Neural progenitor cell (in vitro differentiated cells): ENCODE measurements around the gene G6PD. TPM values are rescaled to one million over a fixed set of nuclear protein-coding genes. Genes with fewer than 3 reads are reported as not detected.

ENCODE experiments used
- DNase-seq: peaks from one replicate; pipeline ENCODE4 v3.0.0-alpha.2; 2016; ENCODE audit warnings: low spot score
- H2AFZ ChIP-seq: fragments of 200-600 bp; sonication (generic); replicated peaks from 2 replicates; pipeline ENCODE4 v1.6.1; 2016; ENCODE audit warnings: antibody characterized with exemption
- H3F3A ChIP-seq: fragments of 200-600 bp; sonication (generic); 2 replicates; pipeline ENCODE4 v1.6.1; 2016; ENCODE audit warnings: antibody characterized with exemption, low read depth
- H3K27ac ChIP-seq: fragments of 200-600 bp; sonication (generic); 2 replicates; pipeline ENCODE4 v1.5.1; 2016; ENCODE audit warnings: mild to moderate bottlenecking
- H3K27me3 ChIP-seq: fragments of 200-600 bp; sonication (generic); 2 replicates; pipeline ENCODE4 v1.6.1; 2016; ENCODE audit warnings: mild to moderate bottlenecking, moderate library complexity
- H3K36me3 ChIP-seq: fragments of 200-600 bp; sonication (generic); 2 replicates; pipeline ENCODE4 v1.5.1; 2016
- H3K4me1 ChIP-seq: fragments of 200-600 bp; sonication (generic); 2 replicates; pipeline ENCODE4 v1.6.1; 2016; ENCODE audit warnings: mixed run types
- H3K4me2 ChIP-seq: fragments of 200-600 bp; sonication (generic); 2 replicates; pipeline ENCODE4 v1.6.1; 2016
- H3K4me3 ChIP-seq: fragments of 200-600 bp; sonication (generic); 2 replicates; pipeline ENCODE4 v1.5.1; 2016
- H3K79me2 ChIP-seq: fragments of 200-600 bp; sonication (generic); 2 replicates; pipeline ENCODE4 v1.6.1; 2016; ENCODE audit warnings: low read depth
- H3K9ac ChIP-seq: fragments of 200-600 bp; sonication (generic); 2 replicates; pipeline ENCODE4 v1.6.1; 2016
- H3K9me3 ChIP-seq: fragments of 200-600 bp; sonication (generic); 2 replicates; pipeline ENCODE4 v1.5.1; 2016; ENCODE audit warnings: low read depth
- H4K20me1 ChIP-seq: fragments of 200-600 bp; sonication (generic); 2 replicates; pipeline ENCODE4 v1.6.1; 2016; ENCODE audit warnings: low read depth
- H3K27ac Mint-ChIP-seq: 3 replicates; pipeline ENCODE4 v1.8.0; 2021; ENCODE audit warnings: mixed read lengths
- H3K27me3 Mint-ChIP-seq: 2 replicates; pipeline ENCODE4 v1.8.0; 2022; ENCODE audit warnings: low read depth, mild to moderate bottlenecking, inconsistent platforms, moderate library complexity, mixed read lengths; ENCODE audit not compliant: insufficient read depth
- H3K36me3 Mint-ChIP-seq: 3 replicates; pipeline ENCODE4 v1.8.0; 2021; ENCODE audit warnings: mixed read lengths
- H3K4me1 Mint-ChIP-seq: 3 replicates; pipeline ENCODE4 v1.8.0; 2021; ENCODE audit warnings: mixed read lengths
- H3K4me3 Mint-ChIP-seq: 3 replicates; pipeline ENCODE4 v1.8.0; 2021; ENCODE audit warnings: mild to moderate bottlenecking, moderate library complexity, mixed read lengths
- H3K9me3 Mint-ChIP-seq: 3 replicates; pipeline ENCODE4 v1.8.0; 2020; ENCODE audit warnings: mixed read lengths
- CTCF ChIP-seq: fragments of 200-600 bp; sonication (generic); IDR thresholded peaks from 2 replicates; pipeline ENCODE4 v1.5.1; 2017; ENCODE audit warnings: antibody characterized with exemption, mild to moderate bottlenecking
- EZH2 ChIP-seq: fragments of 200-600 bp; sonication (generic); IDR thresholded peaks from 2 replicates; pipeline ENCODE4 v1.6.1; 2017; ENCODE audit warnings: antibody characterized with exemption, mild to moderate bottlenecking, moderate library complexity
- EZH2phosphoT487 ChIP-seq: fragments of 200-600 bp; sonication (generic); IDR thresholded peaks from 2 replicates; pipeline ENCODE4 v1.6.1; 2017; ENCODE audit warnings: antibody characterized with exemption
- total RNA-seq: library from RNA; depleted of rRNA; stranded (reverse); fragments of >200 nt; gene quantifications from 2 replicates; pipeline ENCODE4 v1.2.3, GENCODE V29; 2015; ENCODE audit warnings: low replicate concordance

The G6PD gene
- 21.6 and 44.6 TPM in 2 replicates for total RNA-seq

- no peak for TF ChIP-seq EZH2phosphoT487
- no peak for TF ChIP-seq EZH2
- no peak for TF ChIP-seq CTCF
- peak within 1 kb of the TSS; percentile 68 for H3K4me3 ChIP-seq
- no peaks in the 10 kb centered on the region for H3F3A ChIP-seq
- Mint-ChIP-seq H3K9me3 (peaks cover 25% of the 10 kb centered on the region), H3K4me3 (peak within 1 kb of the TSS; percentile 91), H3K27ac (no peak within 1 kb of the TSS), H3K4me1 (peaks cover 12% of the 10 kb centered on the region), H3K36me3 (peaks cover 7% of the 10 kb centered on the region), H3K27me3 (peaks cover 7% of the 10 kb centered on the region)
- no peaks in the 10 kb centered on the region for H4K20me1 ChIP-seq
- H3K27me3 ChIP-seq, result no peaks in the 10 kb centered on the region
- H3K9me3 ChIP-seq, result no peaks in the 10 kb centered on the region
- peaks cover 34% of the 10 kb centered on the region for H3K79me2 ChIP-seq
- H3K9ac ChIP-seq, result peak within 1 kb of the TSS; percentile 66
- H3K27ac ChIP-seq, result peak within 1 kb of the TSS; percentile 90
- peak; percentile 87 for DNase-seq
- no peak within 1 kb of the TSS for H2AFZ ChIP-seq
- peak within 1 kb of the TSS; percentile 83 for H3K4me2 ChIP-seq
- no peaks in the 10 kb centered on the region for H3K36me3 ChIP-seq
- no peaks in the 10 kb centered on the region for H3K4me1 ChIP-seq
Observed at GRCh38 chrX:154546354-154547244, at the start of gene G6PD. Gene G6PD (minus strand): TSS chrX:154546846. CDS start chrX:154546155, 691 bp downstream.

- no peak overlapping the region for H3K4me3 Mint-ChIP-seq
- no peak overlapping the region for H3K4me2 ChIP-seq
- no peaks in the 10 kb centered on the region for H3K36me3 ChIP-seq
- no peaks in the 10 kb centered on the region for H3K36me3 Mint-ChIP-seq
- peaks cover 43% of the 10 kb centered on the region for H3K9me3 Mint-ChIP-seq
- no peaks in the 10 kb centered on the region for H3K27me3 ChIP-seq
- no peaks in the 10 kb centered on the region for H3K79me2 ChIP-seq
- no peak overlapping the region for H3K27ac Mint-ChIP-seq
- H3K4me3 ChIP-seq, result no peak overlapping the region
- peaks cover 8% of the 10 kb centered on the region for H3K4me1 Mint-ChIP-seq
- no peak overlapping the region for H2AFZ ChIP-seq
- no peak overlapping the region for H3K9ac ChIP-seq
- no peaks in the 10 kb centered on the region for H3K9me3 ChIP-seq
- no peak overlapping the region for H3K27ac ChIP-seq
- peaks cover 11% of the 10 kb centered on the region for H3K27me3 Mint-ChIP-seq
- DNase-seq, result no peak
- H3K4me1 ChIP-seq, result no peaks in the 10 kb centered on the region
- H4K20me1 ChIP-seq, result no peaks in the 10 kb centered on the region
- TF ChIP-seq EZH2phosphoT487, result no peak
- no peak for TF ChIP-seq CTCF
- no peak for TF ChIP-seq EZH2
- no peaks in the 10 kb centered on the region for H3F3A ChIP-seq
Observed at GRCh38 chrX:154595559-154596249, 49.1 kb upstream of the G6PD start.

GRCh38 chrX:154594491-154594890 is 47.8 kb upstream of the G6PD start:
- TF ChIP-seq CTCF (no peak), EZH2 (no peak), EZH2phosphoT487 (no peak)
- H3K4me3 ChIP-seq, result no peak overlapping the region
- Mint-ChIP-seq H3K4me1 (peaks cover 8% of the 10 kb centered on the region), H3K9me3 (peaks cover 40% of the 10 kb centered on the region), H3K27ac (no peak overlapping the region), H3K36me3 (no peaks in the 10 kb centered on the region), H3K27me3 (peaks cover 11% of the 10 kb centered on the region), H3K4me3 (no peak overlapping the region)
- H3K9ac ChIP-seq, result no peak overlapping the region
- no peak overlapping the region for H2AFZ ChIP-seq
- H3K4me2 ChIP-seq, result no peak overlapping the region
- no peaks in the 10 kb centered on the region for H4K20me1 ChIP-seq
- H3K27ac ChIP-seq, result no peak overlapping the region
- H3K79me2 ChIP-seq, result no peaks in the 10 kb centered on the region
- DNase-seq, result no peak
- no peaks in the 10 kb centered on the region for H3K27me3 ChIP-seq
- no peaks in the 10 kb centered on the region for H3K4me1 ChIP-seq
- no peaks in the 10 kb centered on the region for H3K9me3 ChIP-seq
- no peaks in the 10 kb centered on the region for H3K36me3 ChIP-seq
- H3F3A ChIP-seq, result no peaks in the 10 kb centered on the region
